Measurements from ENCODE around the gene FETUB.

GRCh38 chr3:186620213-186621092, 19.7 kb upstream of the FETUB start:
- TF ChIP-seq CTCF (IDR thresholded peaks at IDR 0.05 in 4 of 5, conservative IDR thresholded peaks at IDR 0.05 in 1 of 5), result no peak
- TF ChIP-seq POLR2A (IDR thresholded peaks at IDR 0.05), result no peak
